NCI-H524 (cell line): ENCODE measurements around the gene ZNF281.
"Not testable (repeated sequence)": the region's sequence is repeated elsewhere in the genome, so short reads cannot be mapped to it uniquely, and the experiment has no call there.

Experiments used
- DNase-seq, 2 experiments: peaks; one replicate each; lab custom pipeline; 2025; lab: John Stamatoyannopoulos, UW

ZNF281 gene

GRCh38 chr1:200363264-200363933, 46.4 kb downstream of the ZNF281 start:
- no peak for DNase-seq

- DNase-seq = no peak
Measured at GRCh38 chr1:200362421-200362820, 47.4 kb downstream of the ZNF281 start.

- no peak for DNase-seq
Measured at GRCh38 chr1:200359610-200360163, 50.1 kb downstream of the ZNF281 start.

- DNase-seq = not testable (repeated sequence)
Measured at GRCh38 chr1:200357925-200358324, 51.9 kb downstream of the ZNF281 start.

- DNase-seq = no peak
Measured at GRCh38 chr1:200355801-200356200, 54.0 kb downstream of the ZNF281 start.
